ENCODE results near the gene SLC6A17. TPM values are rescaled to one million over a fixed set of nuclear protein-coding genes. Genes with fewer than 3 reads are reported as not detected.

The SLC6A17 gene
- total RNA-seq, 1 donor from 2014 or later: 0.35 TPM

GRCh38 chr1:110112656-110113055, 37.6 kb upstream of the SLC6A17 start:
- no peak for DNase-seq (ENCODE audit: low read depth)
- no peak overlapping the region for H3K4me3 ChIP-seq (ENCODE audit: low read depth, low read length)
- no peak for TF ChIP-seq CTCF (conservative IDR thresholded peaks at IDR 0.05; ENCODE audit: low read depth, low read length)

- no peak for TF ChIP-seq CTCF (conservative IDR thresholded peaks at IDR 0.05; ENCODE audit: low read depth, low read length)
- no peak for DNase-seq (ENCODE audit: low read depth)
- no peak overlapping the region for H3K4me3 ChIP-seq (ENCODE audit: low read depth, low read length)
Measured at GRCh38 chr1:110113551-110113950, 36.7 kb upstream of the SLC6A17 start.

GRCh38 chr1:110114173-110114572, 36.1 kb upstream of the SLC6A17 start:
- DNase-seq (ENCODE audit: low read depth): no peak
- H3K4me3 ChIP-seq (ENCODE audit: low read depth, low read length): no peak overlapping the region
- no peak for TF ChIP-seq CTCF (conservative IDR thresholded peaks at IDR 0.05; ENCODE audit: low read depth, low read length)

GRCh38 chr1:110114784-110115183, 35.5 kb upstream of the SLC6A17 start:
- TF ChIP-seq CTCF (conservative IDR thresholded peaks at IDR 0.05; ENCODE audit: low read depth, low read length): no peak
- no peak for DNase-seq (ENCODE audit: low read depth)
- no peak overlapping the region for H3K4me3 ChIP-seq (ENCODE audit: low read depth, low read length)

- TF ChIP-seq CTCF (conservative IDR thresholded peaks at IDR 0.05; ENCODE audit: low read depth, low read length): no peak
- no peak overlapping the region for H3K4me3 ChIP-seq (ENCODE audit: low read depth, low read length)
- peak; percentile 7 for DNase-seq (ENCODE audit: low read depth)
Measured at GRCh38 chr1:110118636-110119396, 31.5 kb upstream of the SLC6A17 start.

GRCh38 chr1:110119843-110120242, 30.5 kb upstream of the SLC6A17 start:
- TF ChIP-seq CTCF (conservative IDR thresholded peaks at IDR 0.05; ENCODE audit: low read depth, low read length): no peak
- no peak for DNase-seq (ENCODE audit: low read depth)
- H3K4me3 ChIP-seq (ENCODE audit: low read depth, low read length): no peak overlapping the region

GRCh38 chr1:110120960-110121561, 29.2 kb upstream of the SLC6A17 start:
- no peak overlapping the region for H3K4me3 ChIP-seq (ENCODE audit: low read depth, low read length)
- no peak for DNase-seq (ENCODE audit: low read depth)
- no peak for TF ChIP-seq CTCF (conservative IDR thresholded peaks at IDR 0.05; ENCODE audit: low read depth, low read length)

Measured in epithelial cell of proximal tubule (primary cell).